ENCODE results near the gene ACADSB.

ACADSB gene

DNA sequence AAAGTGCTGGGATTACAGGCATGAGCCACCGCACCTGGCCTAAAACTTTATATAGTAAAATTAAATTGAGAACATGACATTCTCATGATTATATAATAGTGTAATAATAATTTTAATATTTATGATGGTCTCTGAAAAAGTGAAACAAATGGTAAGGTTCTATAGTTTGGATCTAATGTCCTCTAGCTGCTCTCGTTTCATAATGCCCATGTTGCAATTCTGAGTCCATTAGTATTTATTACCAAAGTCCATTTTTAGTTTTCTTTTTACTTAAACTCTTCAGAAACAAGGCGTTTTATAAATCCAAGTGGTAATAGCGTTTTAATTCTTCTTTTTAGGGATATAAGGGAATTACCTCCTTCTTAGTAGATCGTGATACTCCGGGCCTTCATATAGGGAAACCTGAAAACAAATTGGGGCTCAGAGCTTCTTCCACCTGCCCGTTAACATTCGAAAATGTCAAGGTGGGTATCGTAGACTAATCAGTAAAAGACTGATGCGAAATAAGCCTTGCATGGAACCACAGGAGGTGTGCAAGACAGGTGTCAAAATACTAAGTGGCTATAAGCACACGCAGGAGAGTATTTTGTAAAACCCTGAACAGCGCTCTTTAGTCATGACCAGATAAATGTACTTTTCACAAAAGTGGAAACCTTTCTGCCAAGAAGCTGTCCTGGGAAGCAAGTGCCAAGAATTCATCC is 34.1 kb downstream of the ACADSB start:
- TF ChIP-seq EZH2 (IDR thresholded peaks at IDR 0.05; ENCODE audit: borderline replicate concordance, low read length): no peak
- TF ChIP-seq, protein P1, sequence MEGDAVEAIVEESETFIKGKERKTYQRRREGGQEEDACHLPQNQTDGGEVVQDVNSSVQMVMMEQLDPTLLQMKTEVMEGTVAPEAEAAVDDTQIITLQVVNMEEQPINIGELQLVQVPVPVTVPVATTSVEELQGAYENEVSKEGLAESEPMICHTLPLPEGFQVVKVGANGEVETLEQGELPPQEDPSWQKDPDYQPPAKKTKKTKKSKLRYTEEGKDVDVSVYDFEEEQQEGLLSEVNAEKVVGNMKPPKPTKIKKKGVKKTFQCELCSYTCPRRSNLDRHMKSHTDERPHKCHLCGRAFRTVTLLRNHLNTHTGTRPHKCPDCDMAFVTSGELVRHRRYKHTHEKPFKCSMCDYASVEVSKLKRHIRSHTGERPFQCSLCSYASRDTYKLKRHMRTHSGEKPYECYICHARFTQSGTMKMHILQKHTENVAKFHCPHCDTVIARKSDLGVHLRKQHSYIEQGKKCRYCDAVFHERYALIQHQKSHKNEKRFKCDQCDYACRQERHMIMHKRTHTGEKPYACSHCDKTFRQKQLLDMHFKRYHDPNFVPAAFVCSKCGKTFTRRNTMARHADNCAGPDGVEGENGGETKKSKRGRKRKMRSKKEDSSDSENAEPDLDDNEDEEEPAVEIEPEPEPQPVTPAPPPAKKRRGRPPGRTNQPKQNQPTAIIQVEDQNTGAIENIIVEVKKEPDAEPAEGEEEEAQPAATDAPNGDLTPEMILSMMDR (IDR thresholded peaks at IDR 0.05; ENCODE audit: low read length): no peak
- Histone ChIP-seq H3K79me2 (ENCODE audit: insufficient read depth, low read length) (no peaks in the 10 kb centered on the region), H3K27ac (ENCODE audit: low read depth, low read length, poor library complexity, severe bottlenecking) (no peak overlapping the region), H3K4me3 (ENCODE audit: low read depth, low read length, poor library complexity, severe bottlenecking) (no peak overlapping the region), H2AFZ (ENCODE audit: low read length) (no peak overlapping the region), H3K9me3 (ENCODE audit: low read length) (no peaks in the 10 kb centered on the region), H3F3A (ENCODE audit: insufficient read depth, low read length) (no peaks in the 10 kb centered on the region), H3K9ac (ENCODE audit: low read length) (no peak overlapping the region), H3K36me3 (ENCODE audit: insufficient read depth, low read length) (no peaks in the 10 kb centered on the region), H3K4me2 (ENCODE audit: low read length) (no peak overlapping the region), H3K4me1 (ENCODE audit: insufficient read depth, low read length, severe bottlenecking) (no peaks in the 10 kb centered on the region), H4K20me1 (ENCODE audit: insufficient read depth, low read length) (no peaks in the 10 kb centered on the region), H3K27me3 (ENCODE audit: insufficient read depth, low read length) (no peaks in the 10 kb centered on the region), H3K9me2 (ENCODE audit: low read depth, low read length) (no peaks in the 10 kb centered on the region)

DNA sequence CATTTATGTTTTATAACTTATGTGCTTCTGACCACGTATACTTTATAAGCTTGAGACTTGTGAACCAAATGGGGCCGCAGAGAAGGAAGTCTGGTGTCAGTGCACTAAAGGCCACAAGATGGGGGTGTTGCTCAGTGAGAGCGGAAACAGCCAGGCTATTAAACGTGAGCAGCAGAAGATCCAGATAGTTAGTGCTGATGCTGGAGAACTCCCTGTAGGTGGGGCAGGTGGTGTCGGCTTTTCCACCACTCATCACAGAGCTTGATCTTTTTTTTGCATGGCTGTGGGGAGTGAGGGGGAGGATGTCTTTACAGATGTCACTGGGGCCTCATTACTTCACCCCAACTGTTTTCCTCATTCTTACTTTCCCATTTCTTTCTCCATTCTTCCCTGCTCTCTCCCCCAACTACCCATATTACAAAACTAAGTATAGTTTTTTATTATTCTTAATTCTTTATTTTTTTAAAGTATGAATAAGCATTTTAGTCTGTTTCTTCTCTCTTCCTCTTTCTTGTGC is 34.7 kb downstream of the ACADSB start:
- Histone ChIP-seq H3K4me1 (ENCODE audit: insufficient read depth, low read length, severe bottlenecking) (no peaks in the 10 kb centered on the region), H3F3A (ENCODE audit: insufficient read depth, low read length) (no peaks in the 10 kb centered on the region), H3K79me2 (ENCODE audit: insufficient read depth, low read length) (no peaks in the 10 kb centered on the region), H4K20me1 (ENCODE audit: insufficient read depth, low read length) (no peaks in the 10 kb centered on the region), H3K36me3 (ENCODE audit: insufficient read depth, low read length) (no peaks in the 10 kb centered on the region), H2AFZ (ENCODE audit: low read length) (no peak overlapping the region), H3K27ac (ENCODE audit: low read depth, low read length, poor library complexity, severe bottlenecking) (no peak overlapping the region), H3K4me2 (ENCODE audit: low read length) (no peak overlapping the region), H3K9me3 (ENCODE audit: low read length) (no peaks in the 10 kb centered on the region), H3K9ac (ENCODE audit: low read length) (no peak overlapping the region), H3K27me3 (ENCODE audit: insufficient read depth, low read length) (no peaks in the 10 kb centered on the region), H3K4me3 (ENCODE audit: low read depth, low read length, poor library complexity, severe bottlenecking) (no peak overlapping the region), H3K9me2 (ENCODE audit: low read depth, low read length) (no peaks in the 10 kb centered on the region)
- no peak for TF ChIP-seq EZH2 (IDR thresholded peaks at IDR 0.05; ENCODE audit: borderline replicate concordance, low read length)
- TF ChIP-seq, protein P1 (IDR thresholded peaks at IDR 0.05; ENCODE audit: low read length): peak; percentile 90

DNA sequence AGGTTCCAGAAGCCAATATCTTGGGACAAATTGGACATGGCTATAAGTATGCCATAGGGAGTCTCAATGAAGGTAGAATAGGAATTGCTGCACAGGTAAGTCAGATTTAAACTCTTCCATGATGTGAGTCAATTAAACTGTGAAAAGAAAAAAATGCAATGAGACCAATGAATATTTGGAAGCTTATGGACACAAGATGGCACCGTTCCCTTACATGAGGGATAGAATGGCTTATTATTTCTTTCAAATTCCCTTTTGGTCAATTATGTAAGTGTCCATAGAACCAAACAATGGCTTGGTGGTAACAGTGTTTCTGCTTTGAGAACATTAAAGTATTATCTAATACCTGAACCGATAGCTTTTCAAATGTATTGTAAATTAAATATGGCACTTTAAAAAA is 35.6 kb downstream of the ACADSB start:
- no peaks in the 10 kb centered on the region for H3K9me2 ChIP-seq (ENCODE audit: low read depth, low read length)
- no peaks in the 10 kb centered on the region for H3K27me3 ChIP-seq (ENCODE audit: insufficient read depth, low read length)
- no peaks in the 10 kb centered on the region for H3K4me1 ChIP-seq (ENCODE audit: insufficient read depth, low read length, severe bottlenecking)
- TF ChIP-seq, protein P1 (IDR thresholded peaks at IDR 0.05; ENCODE audit: low read length): peak; percentile 12; the same call in 1 of the 2 replicates
- no peak for TF ChIP-seq EZH2 (IDR thresholded peaks at IDR 0.05; ENCODE audit: borderline replicate concordance, low read length)
- no peaks in the 10 kb centered on the region for H4K20me1 ChIP-seq (ENCODE audit: insufficient read depth, low read length)
- H3K4me3 ChIP-seq (ENCODE audit: low read depth, low read length, poor library complexity, severe bottlenecking): no peak overlapping the region
- H3K9ac ChIP-seq (ENCODE audit: low read length): no peak overlapping the region
- no peaks in the 10 kb centered on the region for H3K36me3 ChIP-seq (ENCODE audit: insufficient read depth, low read length)
- no peak overlapping the region for H3K27ac ChIP-seq (ENCODE audit: low read depth, low read length, poor library complexity, severe bottlenecking)
- H3K9me3 ChIP-seq (ENCODE audit: low read length): no peaks in the 10 kb centered on the region
- H3K4me2 ChIP-seq (ENCODE audit: low read length): no peak overlapping the region
- H3K79me2 ChIP-seq (ENCODE audit: insufficient read depth, low read length): no peaks in the 10 kb centered on the region
- no peak overlapping the region for H2AFZ ChIP-seq (ENCODE audit: low read length)
- no peaks in the 10 kb centered on the region for H3F3A ChIP-seq (ENCODE audit: insufficient read depth, low read length)
